ENCODE results near the gene FBXL4. TPM values are rescaled to one million over a fixed set of nuclear protein-coding genes. Genes with fewer than 3 reads are reported as not detected.

FBXL4 gene
- total RNA-seq, 1 donor from 2014 or later = 11.6 TPM

- intact Hi-C loops (cut with micrococcal nuclease) = no loop called here
Observed at GRCh38 chr6:98887650-98888049, 60.1 kb downstream of the FBXL4 start.

- intact Hi-C loops (cut with micrococcal nuclease) = no loop called here
Observed at GRCh38 chr6:98885330-98885729, 62.4 kb downstream of the FBXL4 start.

- intact Hi-C loops (cut with micrococcal nuclease) = loop anchor here (2.0 kb wide), 1 partner anchor 66 kb away; the partner anchor contains the start of gene FBXL4
Observed at GRCh38 chr6:98880486-98880885, 67.3 kb downstream of the FBXL4 start.

DNA sequence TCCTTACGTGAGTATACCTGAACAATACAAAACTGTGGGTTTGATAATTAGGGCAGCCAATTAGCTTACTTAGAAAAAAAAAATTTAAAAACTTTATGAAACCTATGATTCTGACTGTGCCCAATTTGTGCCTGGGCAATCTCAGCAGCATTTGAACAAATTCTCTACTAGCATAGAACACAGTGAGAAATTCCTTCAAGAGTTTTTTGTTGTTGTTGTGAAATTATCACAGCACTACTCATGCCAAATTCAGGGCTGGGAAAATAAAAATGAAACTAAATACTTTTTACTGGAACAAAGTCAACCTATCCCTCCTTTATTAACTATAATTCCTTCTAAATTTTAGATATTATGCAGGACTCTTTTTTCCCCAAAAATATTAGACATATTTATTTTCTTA lies 70.5 kb downstream of the FBXL4 start:
- intact Hi-C loops (cut with micrococcal nuclease) = no loop called here

GRCh38 chr6:98875375-98875774 lies 72.4 kb downstream of the FBXL4 start:
- intact Hi-C loops (cut with micrococcal nuclease) = no loop called here

- intact Hi-C loops (cut with micrococcal nuclease) = no loop called here
Observed at GRCh38 chr6:98871821-98872220, 75.9 kb downstream of the FBXL4 start.

- intact Hi-C loops (cut with micrococcal nuclease) = no loop called here
Observed at GRCh38 chr6:98871057-98871456, 76.7 kb downstream of the FBXL4 start.

DNA sequence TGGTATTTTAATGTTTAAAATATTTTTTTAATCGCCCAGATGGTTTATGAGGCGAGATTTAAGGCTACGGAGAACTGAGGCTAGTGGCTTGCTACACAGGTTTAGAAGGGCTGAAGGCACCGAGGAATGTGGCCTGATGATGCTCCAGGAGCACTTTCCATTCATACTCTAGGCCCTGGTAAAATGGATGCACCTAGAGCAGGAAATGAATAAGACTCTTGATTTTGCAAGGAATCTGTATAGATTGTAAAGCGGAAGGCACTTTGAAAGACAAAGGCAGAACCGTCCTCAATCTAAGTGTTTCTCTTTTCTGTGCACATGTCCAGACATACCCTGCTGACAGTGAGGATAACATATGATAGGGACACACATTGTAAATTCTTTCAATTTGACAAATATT lies 83.2 kb downstream of the FBXL4 start:
- intact Hi-C loops (cut with micrococcal nuclease) = no loop called here

DNA sequence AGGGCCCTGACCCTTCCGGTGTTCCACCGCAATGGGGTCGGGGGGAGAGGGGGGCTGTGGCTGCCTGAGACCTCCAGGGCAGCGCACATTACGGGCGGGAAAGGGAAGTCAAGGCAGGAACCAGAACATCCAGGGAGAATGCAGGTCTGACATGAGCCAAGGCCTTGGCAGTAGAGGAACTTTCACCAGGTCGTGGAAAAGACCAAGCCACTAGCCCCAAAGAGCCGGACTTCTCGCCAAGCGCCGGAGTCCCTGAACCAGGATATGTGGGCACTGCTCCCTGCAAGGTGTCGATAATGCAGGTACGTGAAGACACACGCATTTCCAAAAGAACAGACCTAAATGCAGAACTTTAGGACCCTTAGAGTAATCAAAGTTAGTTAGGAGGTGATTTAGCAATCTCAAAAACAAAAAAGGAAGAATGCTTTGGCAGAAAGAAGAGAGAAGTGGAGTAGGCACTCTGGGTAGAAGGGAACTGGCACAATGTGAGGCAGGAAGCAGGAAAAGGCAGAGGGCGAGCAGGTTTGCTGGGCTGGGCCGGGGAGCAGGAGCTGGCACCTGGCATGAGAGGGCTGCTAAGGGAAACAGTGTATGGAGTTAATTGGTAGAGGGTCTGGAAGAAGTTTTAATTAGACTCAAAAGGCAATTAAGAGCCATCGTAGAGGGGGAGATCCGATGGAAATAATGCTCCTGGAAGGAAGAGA lies 99.1 kb downstream of the FBXL4 start:
- intact Hi-C loops (cut with micrococcal nuclease) = loop anchor here (5.0 kb wide), 4 partner anchors 269 to 1781 kb away; no protein-coding TSS in a partner anchor

DNA sequence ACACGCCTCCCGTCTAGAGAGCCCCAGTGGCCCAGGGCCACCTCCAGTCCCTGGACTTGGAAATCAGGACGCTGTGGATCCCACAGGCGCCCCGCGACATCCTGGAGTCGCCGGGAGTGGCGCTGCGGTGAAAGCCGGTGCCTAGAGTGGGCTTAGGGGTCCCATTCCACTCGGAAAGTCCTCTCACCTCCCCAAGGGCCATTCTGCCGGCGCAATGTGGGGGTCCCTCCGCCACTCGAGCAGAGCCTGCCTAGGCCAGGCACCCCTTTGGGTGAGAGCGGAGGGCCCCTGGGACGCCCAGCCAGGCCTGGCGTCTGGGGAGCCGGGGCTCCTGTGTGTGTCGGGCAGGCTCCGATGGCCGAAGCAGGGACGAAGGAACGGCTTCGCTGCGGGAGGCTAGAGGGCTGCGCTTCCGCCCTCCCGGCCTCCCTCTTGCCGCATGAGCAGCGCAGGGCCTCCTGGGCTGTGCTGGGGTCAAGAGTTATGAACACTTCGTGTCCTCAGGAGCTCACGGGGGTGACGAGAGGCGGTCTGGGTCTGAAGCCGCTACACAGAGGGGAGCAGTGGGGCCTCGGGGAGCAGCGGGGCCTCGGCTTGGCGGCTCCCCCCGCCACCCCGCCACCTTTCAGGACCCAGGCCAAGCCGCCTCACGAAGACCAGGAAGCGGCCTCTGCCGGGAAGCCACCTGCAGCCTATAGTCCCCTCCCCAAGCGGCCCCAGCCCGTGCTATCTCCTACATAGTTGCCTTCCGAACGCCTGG lies 99.8 kb downstream of the FBXL4 start:
- intact Hi-C loops (cut with micrococcal nuclease) = loop anchor here (5.0 kb wide), 4 partner anchors 269 to 1781 kb away; no protein-coding TSS in a partner anchor

DNA sequence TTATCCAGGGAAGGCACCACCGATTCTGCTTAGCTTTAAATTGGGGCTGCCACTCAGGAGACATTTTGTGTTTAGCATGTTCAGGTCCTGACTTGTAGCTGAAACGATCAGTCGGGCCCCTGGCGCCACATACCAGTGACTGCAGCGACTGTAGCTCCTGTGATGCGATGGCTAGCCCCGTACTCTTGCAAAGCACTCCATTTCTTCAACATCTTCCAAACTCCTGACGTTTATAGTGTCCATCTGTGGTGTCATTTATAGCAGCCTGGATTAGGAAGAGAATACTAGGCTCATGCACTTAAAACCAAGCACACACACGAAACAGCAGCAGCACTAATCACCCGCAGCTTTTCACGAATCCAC lies 100.3 kb downstream of the FBXL4 start:
- intact Hi-C loops (cut with micrococcal nuclease) = loop anchor here (5.0 kb wide), 4 partner anchors 270 to 1780 kb away; no protein-coding TSS in a partner anchor

DNA sequence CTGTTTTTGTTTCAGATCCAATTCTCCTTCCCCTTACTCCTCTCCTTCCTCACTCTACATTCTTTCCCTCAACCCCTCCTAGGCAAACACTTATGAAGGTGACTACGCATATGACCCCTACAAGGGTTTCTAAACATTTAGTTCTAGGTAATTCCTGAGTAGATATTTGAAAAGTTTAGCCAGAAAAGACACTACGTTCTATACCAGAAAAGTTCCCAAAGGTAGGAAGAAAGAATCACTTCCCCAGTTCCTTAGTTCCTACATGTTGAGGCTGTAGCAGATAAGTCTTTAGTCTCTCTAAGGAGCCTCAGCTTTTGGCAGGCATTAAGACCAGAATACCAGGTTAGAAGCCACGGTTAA lies 101.7 kb downstream of the FBXL4 start:
- intact Hi-C loops (cut with micrococcal nuclease) = loop anchor here (5.0 kb wide), 4 partner anchors 271 to 1779 kb away; no protein-coding TSS in a partner anchor

GRCh38 chr6:98845211-98846020 lies 102.3 kb downstream of the FBXL4 start:
- intact Hi-C loops (cut with micrococcal nuclease) = loop anchor here (1.0 to 5.0 kb wide), 7 partner anchors 11 to 1778 kb away; partner anchors contain the start of gene POU3F2

DNA sequence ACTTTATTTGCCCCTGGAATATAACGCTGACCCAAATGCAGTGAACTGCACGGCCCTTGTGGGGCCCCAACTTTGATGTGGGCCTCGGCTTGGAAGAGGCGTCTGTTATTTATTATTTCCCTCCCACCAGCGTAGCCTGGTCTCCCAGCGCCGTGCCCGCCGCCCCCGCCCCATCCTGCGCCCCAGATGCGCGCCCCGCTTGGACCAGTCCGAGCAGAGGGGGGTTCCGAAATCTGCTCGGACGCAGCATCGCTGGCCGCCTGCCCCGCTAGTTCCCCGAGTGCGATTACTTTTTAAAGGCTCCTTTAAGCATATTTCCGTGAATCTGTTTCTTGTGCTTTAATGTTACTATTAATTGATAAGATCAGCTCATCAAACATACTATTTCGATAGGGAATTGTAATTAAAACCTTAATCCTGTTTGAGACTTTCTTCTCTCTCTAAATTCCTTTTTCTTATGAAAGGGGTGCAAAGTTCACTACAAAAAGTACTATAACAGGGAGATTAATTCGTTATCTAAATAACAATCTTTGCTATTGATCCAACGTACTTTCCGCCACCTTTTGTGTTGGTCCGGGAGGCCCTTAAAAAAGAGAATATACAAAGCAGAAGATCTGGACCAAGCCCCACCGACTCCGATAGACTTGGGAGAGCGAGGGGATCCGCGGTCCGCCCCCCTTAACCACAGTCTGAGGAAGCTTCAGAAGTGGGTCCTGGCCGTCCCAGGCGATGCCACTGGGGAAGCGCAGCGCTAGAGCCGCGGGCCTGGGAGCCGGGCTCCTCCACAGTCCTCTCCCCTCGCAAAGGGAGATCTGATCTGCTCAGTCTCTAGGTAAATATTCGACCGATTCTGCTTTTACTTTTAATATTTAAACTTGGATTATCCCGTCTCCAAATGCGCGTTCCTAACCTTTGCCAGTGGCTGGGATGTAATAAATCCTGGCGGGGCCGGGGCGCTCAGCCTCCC lies 103.2 kb downstream of the FBXL4 start:
- intact Hi-C loops (cut with micrococcal nuclease) = loop anchor here (1.0 to 5.0 kb wide), 7 partner anchors 10 to 1777 kb away; partner anchors contain the start of gene POU3F2

DNA sequence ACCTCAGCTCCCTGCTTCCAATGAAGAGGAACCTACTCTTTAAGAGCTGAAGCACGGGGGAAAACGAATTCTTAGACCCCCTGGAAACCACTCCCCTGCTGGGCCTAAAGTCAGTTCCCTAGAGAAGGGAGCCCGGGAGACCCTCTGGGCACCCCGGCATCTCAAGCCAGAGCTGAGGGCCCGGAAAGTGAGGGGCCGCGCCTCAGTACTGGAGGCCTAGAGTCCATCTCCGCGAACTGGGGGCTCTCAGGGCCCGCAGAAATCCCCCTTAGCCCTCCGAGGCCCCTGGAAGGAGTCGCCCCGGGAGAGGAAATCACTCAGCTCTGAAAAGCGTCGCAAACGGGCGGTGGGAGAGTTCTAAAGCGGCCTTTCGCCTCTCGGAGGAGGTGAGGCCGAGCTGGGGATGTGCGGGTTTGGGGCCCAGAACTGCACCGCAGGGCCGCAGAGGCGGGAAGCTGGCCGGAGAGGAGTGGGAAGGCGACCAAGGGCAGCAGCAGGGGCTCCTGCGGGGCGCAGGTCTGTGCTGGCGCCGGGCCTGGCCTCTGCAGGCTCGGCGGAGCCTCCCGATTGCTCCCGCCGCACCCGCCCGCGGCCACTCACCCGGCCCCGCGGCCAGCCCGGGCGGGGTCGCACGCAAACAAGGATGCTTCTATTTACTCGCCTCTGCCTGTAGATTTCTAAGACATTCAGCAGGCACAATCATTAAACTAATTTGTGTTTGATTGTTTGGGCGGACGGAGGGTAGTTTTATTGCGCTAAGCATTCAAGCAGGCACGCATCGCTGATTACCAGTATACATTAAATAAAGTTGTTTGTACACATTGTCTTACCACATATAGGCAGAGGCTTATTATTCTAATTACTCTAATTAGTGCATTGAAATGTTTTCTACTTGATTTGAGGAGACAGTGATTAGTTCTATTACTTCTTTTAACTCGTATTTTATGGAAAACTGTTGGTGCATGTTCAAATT lies 104.2 kb downstream of the FBXL4 start:
- intact Hi-C loops (cut with micrococcal nuclease) = loop anchor here (2.0 kb wide), 1 partner anchor 13 kb away; no protein-coding TSS in a partner anchor

GRCh38 chr6:98842342-98843180 lies 105.2 kb downstream of the FBXL4 start:
- intact Hi-C loops (cut with micrococcal nuclease) = no loop called here

DNA sequence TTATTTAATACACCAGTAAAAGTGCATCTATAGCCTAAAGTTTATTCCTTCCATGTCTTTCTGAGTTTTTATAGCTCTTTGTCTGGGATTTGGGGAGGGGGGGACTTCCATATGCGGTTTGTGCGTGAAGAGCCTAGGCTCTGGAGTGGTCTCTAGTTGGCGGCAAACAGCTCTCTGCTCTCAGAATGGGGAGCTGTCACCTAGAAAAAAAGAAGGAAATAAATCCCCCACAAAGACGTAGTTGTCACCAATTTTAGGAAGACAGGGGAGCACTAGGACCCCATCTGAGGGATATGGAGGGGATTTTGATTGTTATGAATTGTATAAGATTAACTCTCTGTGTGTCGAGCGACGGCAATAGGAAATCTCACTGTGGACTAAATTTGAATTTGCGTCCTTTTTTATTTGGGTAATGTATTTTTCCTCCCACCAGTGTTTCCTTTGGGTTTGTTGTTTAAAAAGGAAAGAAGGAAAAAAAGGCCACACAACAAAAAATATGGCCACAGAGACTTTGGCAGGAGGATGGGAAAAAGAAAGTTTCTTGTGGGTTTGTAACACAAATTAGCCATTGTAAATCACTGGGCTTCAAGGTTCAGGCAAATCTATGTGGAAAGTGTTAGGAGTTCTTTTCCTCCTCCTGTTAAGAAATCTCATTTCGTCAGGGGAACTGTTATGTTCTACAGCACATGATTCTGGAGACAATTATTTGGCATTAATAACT lies 106.0 kb downstream of the FBXL4 start:
- intact Hi-C loops (cut with micrococcal nuclease) = no loop called here
